Suppressor macrophage (primary cell): Measurements from ENCODE around the gene TTC39B.

Experiments used
- DNase-seq, 4 experiments: peaks; one replicate each; pipeline ENCODE4 v3.0.0-alpha.2; 2020 to 2022

The TTC39B gene

DNA sequence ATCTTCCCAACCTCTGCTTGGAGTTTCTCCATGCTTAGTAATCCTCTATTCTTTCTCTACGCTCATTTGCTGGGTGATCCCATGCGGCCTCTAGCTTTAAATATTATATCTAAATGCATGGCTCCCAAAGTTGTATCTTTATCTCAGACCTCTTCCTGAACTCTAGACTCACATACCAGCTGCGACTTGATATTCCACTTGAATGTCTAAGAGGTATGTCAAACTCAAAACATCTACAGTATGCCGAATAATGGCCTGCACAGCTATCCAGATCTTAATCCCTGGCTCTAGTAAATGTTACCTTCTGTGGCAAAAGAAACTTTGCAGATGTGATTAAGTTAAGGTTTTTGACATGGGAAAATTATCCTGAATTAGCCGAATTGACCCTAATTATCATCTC is 179.2 kb downstream of the TTC39B start:
- no peak for DNase-seq

DNA sequence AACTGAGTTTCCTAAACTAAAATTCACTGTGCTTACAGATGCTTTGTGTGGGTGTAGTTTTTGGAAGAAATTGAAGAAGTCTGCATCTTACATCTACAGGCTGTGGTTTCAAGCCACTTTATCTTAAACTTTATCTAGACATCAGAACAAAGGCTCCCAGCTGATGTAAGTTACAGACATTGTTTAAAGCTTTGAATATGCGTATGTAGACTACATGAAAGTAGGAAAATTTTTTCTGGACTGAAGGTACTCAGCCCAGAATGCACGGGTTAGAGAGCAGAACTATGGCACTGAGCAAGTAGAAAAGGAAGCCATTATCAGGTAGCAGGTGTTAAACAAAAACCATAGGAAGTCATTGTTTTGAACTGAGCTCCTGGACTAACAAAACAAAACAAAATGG is 185.4 kb downstream of the TTC39B start:
- DNase-seq, result no peak

DNA sequence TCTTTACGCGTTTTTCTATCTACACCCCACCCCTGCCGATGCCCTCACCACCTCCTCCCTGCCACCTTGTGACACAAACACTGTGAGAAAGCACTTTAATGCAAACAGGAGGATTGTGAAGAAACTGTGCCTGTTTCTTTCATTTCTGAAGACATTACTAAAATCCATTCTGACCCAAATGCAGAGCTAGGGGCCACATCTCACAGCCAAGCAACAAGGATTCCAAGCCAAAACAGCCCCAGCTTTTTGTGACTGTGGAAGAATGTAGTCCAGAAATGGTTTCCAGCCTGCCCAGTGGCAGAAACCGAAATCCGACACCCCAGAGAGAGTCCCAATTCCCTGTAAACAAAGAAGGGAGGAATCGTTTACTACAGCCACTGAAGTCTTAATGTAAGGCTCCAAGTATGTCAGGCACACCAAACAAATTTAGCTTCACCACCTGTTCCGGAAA is 190.9 kb downstream of the TTC39B start:
- no peak for DNase-seq

DNA sequence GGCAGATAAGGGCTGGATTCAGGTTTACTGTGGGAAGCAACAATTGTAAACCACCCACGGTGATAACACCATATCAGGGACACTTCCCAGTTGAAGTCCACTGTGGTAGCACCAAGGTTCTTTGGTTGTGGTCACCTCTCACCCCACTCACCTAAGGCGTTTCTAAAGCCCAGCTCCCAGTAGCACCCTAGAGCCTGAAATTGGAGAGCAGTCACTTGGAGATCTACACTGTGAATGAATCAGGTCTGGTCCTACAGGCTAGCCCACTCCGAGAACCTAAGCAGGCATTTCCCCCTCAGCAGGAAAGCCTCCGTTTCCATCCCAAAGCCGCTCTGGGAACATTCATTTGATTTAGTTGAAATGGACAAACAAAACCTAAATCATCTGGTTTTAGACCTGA is 191.3 kb downstream of the TTC39B start:
- DNase-seq, result no peak

DNA sequence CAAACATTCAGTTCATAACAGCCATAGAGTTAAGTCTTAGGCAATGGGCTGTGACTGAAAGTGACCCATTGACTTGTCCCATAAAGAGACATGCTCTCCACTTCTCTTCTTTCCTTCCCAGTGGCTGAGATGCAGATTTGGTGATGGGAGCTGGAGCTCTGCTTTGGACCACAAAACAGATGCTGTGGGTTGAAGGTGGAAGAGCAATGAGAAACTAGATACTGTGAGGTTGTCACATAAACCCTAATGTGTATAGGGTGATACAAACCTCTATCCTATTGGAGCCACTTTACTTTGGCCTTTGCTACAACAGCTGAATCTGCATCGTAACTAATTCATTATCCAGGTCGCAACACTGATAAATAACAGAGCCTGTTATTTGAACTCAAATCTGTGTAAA is 192.0 kb downstream of the TTC39B start:
- DNase-seq, result no peak
